HG02981 (cell line): ENCODE results near the gene SLC46A2.

Experiments
- ATAC-seq: cut with Tn5 transposase; IDR thresholded peaks from one replicate; pipeline ENCODE4 v1.9.1; 2021; ENCODE audit warnings: mild to moderate bottlenecking, moderate library complexity; ENCODE audit not compliant: unreplicated experiment

The SLC46A2 gene

GRCh38 chr9:112886351-112886750 is 4.3 kb downstream of the SLC46A2 start:
- ATAC-seq = no peak

GRCh38 chr9:112885324-112885723 is 5.4 kb downstream of the SLC46A2 start:
- ATAC-seq = no peak

GRCh38 chr9:112884721-112885120 is 6.0 kb downstream of the SLC46A2 start:
- no peak for ATAC-seq

- no peak for ATAC-seq
Measured at GRCh38 chr9:112884101-112884500, 6.6 kb downstream of the SLC46A2 start.

- no peak for ATAC-seq
Measured at GRCh38 chr9:112881331-112881730, 9.3 kb downstream of the SLC46A2 start.

GRCh38 chr9:112880650-112881049 is 10.0 kb downstream of the SLC46A2 start:
- ATAC-seq = no peak

GRCh38 chr9:112878752-112879151 is 11.9 kb downstream of the SLC46A2 start:
- ATAC-seq = no peak

- no peak for ATAC-seq
Measured at GRCh38 chr9:112873773-112874405, 16.8 kb downstream of the SLC46A2 start.

- no peak for ATAC-seq
Measured at GRCh38 chr9:112872019-112872418, 18.7 kb downstream of the SLC46A2 start.

- no peak for ATAC-seq
Measured at GRCh38 chr9:112870556-112870955, 20.1 kb downstream of the SLC46A2 start.

- no peak for ATAC-seq
Measured at GRCh38 chr9:112869917-112870316, 20.8 kb downstream of the SLC46A2 start.

- ATAC-seq = no peak
Measured at GRCh38 chr9:112869041-112869529, 21.6 kb downstream of the SLC46A2 start.

GRCh38 chr9:112868461-112868860 is 22.2 kb downstream of the SLC46A2 start:
- no peak for ATAC-seq

- ATAC-seq = no peak
Measured at GRCh38 chr9:112867275-112867991, 23.2 kb downstream of the SLC46A2 start.

GRCh38 chr9:112866662-112867274 is 23.9 kb downstream of the SLC46A2 start:
- ATAC-seq = no peak

- ATAC-seq = no peak
Measured at GRCh38 chr9:112864982-112865381, 25.7 kb downstream of the SLC46A2 start.

GRCh38 chr9:112864403-112864802 is 26.3 kb downstream of the SLC46A2 start:
- no peak for ATAC-seq

GRCh38 chr9:112863746-112864145 is 26.9 kb downstream of the SLC46A2 start:
- ATAC-seq = no peak

GRCh38 chr9:112863214-112863613 is 27.5 kb downstream of the SLC46A2 start:
- ATAC-seq = no peak

- ATAC-seq = no peak
Measured at GRCh38 chr9:112861638-112862555, 28.8 kb downstream of the SLC46A2 start.

GRCh38 chr9:112861155-112861554 is 29.5 kb downstream of the SLC46A2 start:
- ATAC-seq = no peak
